SU-DHL-6 (cell line): ENCODE data around the gene MTERF4.

Experiments
- H2AFZ ChIP-seq: fragments of 200-600 bp; sonication (generic); 2 replicates; pipeline ENCODE4 v1.6.1; 2014; ENCODE audit warnings: low read depth, mild to moderate bottlenecking, moderate library complexity, mixed read lengths, antibody characterized with exemption, low read length; ENCODE audit not compliant: severe bottlenecking
- H3F3A ChIP-seq: fragments of 200-600 bp; shearing (Covaris generic); 2 replicates; pipeline ENCODE4 v1.6.0; 2016; ENCODE audit warnings: antibody characterized with exemption, mild to moderate bottlenecking; ENCODE audit not compliant: insufficient read depth
- H3K27ac ChIP-seq: fragments of 200-600 bp; sonication (generic); 2 replicates; pipeline ENCODE4 v1.5.1; 2016; ENCODE audit warnings: low read depth, mild to moderate bottlenecking, low read length, moderate library complexity, mixed read lengths
- H3K27me3 ChIP-seq: fragments of 200-600 bp; sonication (generic), shearing (Covaris generic); 2 replicates; pipeline ENCODE4 v1.6.0; 2014; ENCODE audit warnings: mild to moderate bottlenecking, low read length
- H3K36me3 ChIP-seq: fragments of 200-600 bp; sonication (generic); 2 replicates; pipeline ENCODE4 v1.6.1; 2014; ENCODE audit warnings: mild to moderate bottlenecking, low read length, mixed read lengths
- H3K4me2 ChIP-seq: fragments of 300-600, 200-600 bp; shearing (Covaris generic), sonication (generic); 2 replicates; pipeline ENCODE4 v1.6.0; 2014; ENCODE audit warnings: low read length, low read depth, mild to moderate bottlenecking; ENCODE audit not compliant: poor library complexity, severe bottlenecking
- H3K4me3 ChIP-seq: fragments of 200-600 bp; sonication (generic); 2 replicates; pipeline ENCODE4 v1.5.1; 2014; ENCODE audit warnings: antibody characterized with exemption, low read length, mild to moderate bottlenecking, mixed read lengths; ENCODE audit not compliant: insufficient read depth, poor library complexity, severe bottlenecking
- H3K79me2 ChIP-seq: fragments of 200-600 bp; sonication (generic); 2 replicates; pipeline ENCODE4 v1.6.1; 2014; ENCODE audit warnings: mild to moderate bottlenecking, low read length, moderate library complexity; ENCODE audit not compliant: insufficient read depth
- H3K9ac ChIP-seq: fragments of 200-600 bp; sonication (generic); 2 replicates; pipeline ENCODE4 v1.7.0; 2014; ENCODE audit warnings: mild to moderate bottlenecking, low read length
- H3K9me2 ChIP-seq: fragments of 200-600 bp; sonication (generic); replicated peaks from 2 replicates; pipeline ENCODE4 v1.6.1; 2014; ENCODE audit warnings: low read length; ENCODE audit not compliant: insufficient read depth
- H3K9me3 ChIP-seq: fragments of 200-600 bp; sonication (generic); 2 replicates; pipeline ENCODE4 v1.6.1; 2014; ENCODE audit warnings: low read length, mixed read lengths; ENCODE audit not compliant: insufficient read depth
- H4K20me1 ChIP-seq: fragments of 200-600 bp; sonication (generic); 2 replicates; pipeline ENCODE4 v1.6.1; 2014; ENCODE audit warnings: low read depth, mild to moderate bottlenecking, antibody characterized with exemption, low read length, moderate library complexity, mixed read lengths
- CTCF ChIP-seq: fragments of 200-600 bp; sonication (generic); IDR thresholded peaks from one replicate; pipeline ENCODE4 v1.5.1; 2017; ENCODE audit warnings: antibody characterized with exemption, mild to moderate bottlenecking, low read length, moderate library complexity; ENCODE audit not compliant: insufficient read depth, poor library complexity, severe bottlenecking
- EZH2phosphoT487 ChIP-seq: fragments of 200-600 bp; sonication (generic), shearing (Covaris generic); conservative IDR thresholded peaks from 2 replicates; pipeline ENCODE4 v1.6.1; 2018; ENCODE audit warnings: mild to moderate bottlenecking, antibody characterized with exemption, low read length, moderate library complexity, mixed read lengths

The MTERF4 gene

GRCh38 chr2:241070811-241071676 lies 31.0 kb downstream of the MTERF4 start:
- no peaks in the 10 kb centered on the region for H3K9me3 ChIP-seq
- TF ChIP-seq CTCF (no peak), EZH2phosphoT487 (no peak)
- H3F3A ChIP-seq: no peaks in the 10 kb centered on the region
- no peaks in the 10 kb centered on the region for H4K20me1 ChIP-seq
- H3K36me3 ChIP-seq: no peaks in the 10 kb centered on the region
- no peaks in the 10 kb centered on the region for H3K79me2 ChIP-seq
- H3K27me3 ChIP-seq: no peaks in the 10 kb centered on the region
- no peak overlapping the region for H3K9ac ChIP-seq
- H3K27ac ChIP-seq: no peak overlapping the region
- H3K4me3 ChIP-seq: no peak overlapping the region
- H3K4me2 ChIP-seq: no peak overlapping the region
- no peaks in the 10 kb centered on the region for H3K9me2 ChIP-seq
- H2AFZ ChIP-seq: no peak overlapping the region

GRCh38 chr2:241070361-241070760 lies 31.7 kb downstream of the MTERF4 start:
- no peaks in the 10 kb centered on the region for H4K20me1 ChIP-seq
- no peaks in the 10 kb centered on the region for H3F3A ChIP-seq
- H3K9me2 ChIP-seq: no peaks in the 10 kb centered on the region
- no peaks in the 10 kb centered on the region for H3K79me2 ChIP-seq
- H3K4me3 ChIP-seq: no peak overlapping the region
- H3K9ac ChIP-seq: no peak overlapping the region
- no peak overlapping the region for H3K4me2 ChIP-seq
- H2AFZ ChIP-seq: no peak overlapping the region
- TF ChIP-seq CTCF: no peak
- no peak for TF ChIP-seq EZH2phosphoT487
- no peaks in the 10 kb centered on the region for H3K36me3 ChIP-seq
- no peak overlapping the region for H3K27ac ChIP-seq
- no peaks in the 10 kb centered on the region for H3K27me3 ChIP-seq
- no peaks in the 10 kb centered on the region for H3K9me3 ChIP-seq

GRCh38 chr2:241069821-241070281 lies 32.2 kb downstream of the MTERF4 start:
- Histone ChIP-seq H4K20me1 (no peaks in the 10 kb centered on the region), H3K27ac (no peak overlapping the region), H3F3A (no peaks in the 10 kb centered on the region), H3K4me3 (no peak overlapping the region), H3K9me3 (no peaks in the 10 kb centered on the region), H3K36me3 (no peaks in the 10 kb centered on the region), H3K9ac (no peak overlapping the region), H3K27me3 (no peaks in the 10 kb centered on the region), H3K9me2 (no peaks in the 10 kb centered on the region), H3K79me2 (no peaks in the 10 kb centered on the region), H3K4me2 (no peak overlapping the region), H2AFZ (no peak overlapping the region)
- TF ChIP-seq CTCF (no peak), EZH2phosphoT487 (no peak)
